HG03378 (cell line): ENCODE results near the gene PLK3.

ENCODE experiments used
- ATAC-seq: cut with Tn5 transposase; IDR thresholded peaks from one replicate; pipeline ENCODE4 v1.9.1; 2021; ENCODE audit warnings: mild to moderate bottlenecking, moderate library complexity; ENCODE audit not compliant: unreplicated experiment

PLK3 gene

DNA sequence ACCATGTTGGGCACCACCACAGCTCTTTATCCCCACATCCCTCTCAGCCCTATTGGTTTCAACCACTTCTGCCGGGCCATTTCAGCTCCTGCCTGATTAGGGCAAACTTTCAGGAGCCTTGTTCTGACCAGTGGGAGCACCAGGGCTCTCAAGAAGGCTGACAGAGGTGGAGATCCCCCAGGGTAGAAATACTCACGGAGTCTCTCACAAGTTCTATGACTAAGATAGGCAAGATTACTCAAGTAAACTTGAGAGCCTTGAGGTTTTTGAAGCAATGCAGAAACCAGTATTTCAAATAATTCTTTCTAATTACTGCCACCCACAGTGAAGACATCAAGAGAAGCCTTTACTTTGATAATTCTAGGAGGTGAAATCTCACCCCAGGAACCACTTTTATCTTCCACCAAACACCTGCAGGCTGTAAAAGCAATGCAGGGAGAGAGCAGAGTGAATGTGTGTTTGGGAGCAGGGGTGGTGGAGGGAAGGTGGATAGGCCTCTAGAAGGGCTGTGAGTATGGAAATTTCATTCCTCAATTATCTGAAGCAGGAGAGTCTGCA is 49.5 kb downstream of the PLK3 start:
- no peak for ATAC-seq

DNA sequence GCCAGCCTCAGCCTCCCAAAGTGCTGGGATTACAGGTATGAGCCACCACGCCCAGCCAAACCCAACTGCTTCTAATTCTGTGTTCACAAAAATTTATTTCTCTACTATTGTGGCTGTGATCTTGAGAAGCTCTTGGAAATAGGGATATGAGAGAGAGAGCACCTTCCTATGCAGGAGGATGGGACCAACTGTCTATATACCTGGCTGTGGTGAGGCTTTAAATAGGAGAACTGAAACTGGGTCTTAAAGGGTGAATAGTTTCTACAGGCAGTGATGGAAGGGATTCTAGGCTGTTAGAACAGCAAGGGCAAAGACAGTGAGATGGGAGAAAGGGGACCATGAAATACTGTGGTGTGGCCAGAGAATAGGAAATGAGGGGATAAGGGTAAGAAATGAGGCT is 51.1 kb downstream of the PLK3 start:
- ATAC-seq = no peak

DNA sequence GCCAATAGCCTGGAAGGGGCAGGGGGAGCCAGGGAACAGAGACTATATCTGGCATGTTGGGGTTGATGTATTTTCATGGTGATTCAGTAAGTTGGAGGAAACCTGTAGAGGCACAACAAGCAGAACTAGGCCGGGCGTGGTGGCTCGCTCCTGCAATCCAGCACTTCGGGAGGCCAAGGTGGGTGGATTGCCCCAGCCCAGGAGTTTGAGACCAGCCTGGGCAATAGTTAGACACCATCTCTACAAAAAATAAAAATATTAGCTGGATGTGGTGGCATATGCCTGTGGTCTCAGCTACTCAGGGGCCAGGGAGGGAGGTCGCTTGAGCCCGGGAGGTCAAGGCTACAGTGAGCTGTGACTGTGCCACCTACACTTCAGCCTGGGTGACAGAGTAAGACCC is 53.0 kb downstream of the PLK3 start:
- no peak for ATAC-seq

DNA sequence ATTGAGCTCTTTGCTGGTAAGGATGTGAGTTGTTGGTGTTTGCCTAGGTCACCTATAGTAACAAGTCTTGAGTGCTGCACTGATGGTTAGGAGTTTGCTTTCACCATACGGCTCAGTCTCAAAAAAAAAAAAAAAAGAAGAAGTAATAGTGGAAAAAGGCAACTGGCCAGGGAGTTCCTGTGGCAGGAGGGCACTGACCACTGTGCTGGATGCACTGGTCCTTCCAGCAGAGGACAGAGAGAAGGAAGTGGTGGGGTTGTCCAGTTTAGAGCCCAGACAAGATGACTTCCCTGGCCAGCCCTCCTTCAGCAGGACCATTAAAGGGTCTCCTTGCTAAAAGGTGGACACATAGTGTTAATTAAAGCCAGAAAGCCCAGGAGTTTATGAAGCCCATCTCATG is 54.8 kb downstream of the PLK3 start:
- no peak for ATAC-seq
